HEK293T (cell line): ENCODE data around the gene LSM11.
A peak's percentile ranks its signal among the peaks of the same experiment; 100 is the strongest.

Experiments used
- CTCF ChIA-PET: fragments of 350-600 bp; formaldehyde crosslinking; extraction: SDS; loops from one replicate; lab custom pipeline; 2021; ENCODE audit warnings: antibody characterized with exemption, inconsistent platforms; lab: Yijun Ruan, JAX
- POLR2A ChIA-PET: fragments of 350-600 bp; formaldehyde crosslinking; extraction: SDS; loops from one replicate; lab custom pipeline; 2020; ENCODE audit warnings: antibody characterized with exemption, inconsistent platforms; lab: Yijun Ruan, JAX
- DNase-seq: peaks from one replicate; pipeline ENCODE4 v3.0.0; 2012; ENCODE audit warnings: mixed read lengths; ENCODE audit errors: extremely low spot score
- ARNT ChIP-seq: fragments of 450-650 bp; IDR thresholded peaks from 2 replicates; pipeline ENCODE4 v1.6.1; 2017; ENCODE audit warnings: mild to moderate bottlenecking
- BHLHE40 ChIP-seq: fragments of 450-650 bp; IDR thresholded peaks from 2 replicates; pipeline ENCODE4 v1.6.1; 2016; ENCODE audit warnings: mild to moderate bottlenecking, moderate library complexity, borderline replicate concordance
- CTBP1 ChIP-seq: fragments of 450-650 bp; IDR thresholded peaks from 2 replicates; pipeline ENCODE4 v1.6.1; 2016; ENCODE audit warnings: borderline replicate concordance
- ELF4 ChIP-seq: fragments of 450-650 bp; IDR thresholded peaks from 2 replicates; pipeline ENCODE4 v1.6.1; 2017; ENCODE audit warnings: antibody characterized with exemption
- FOXA1 ChIP-seq: fragments of 450-650 bp; IDR thresholded peaks from 2 replicates; pipeline ENCODE4 v1.6.1; 2016; ENCODE audit warnings: mild to moderate bottlenecking
- FOXK2 ChIP-seq: fragments of 450-650 bp; IDR thresholded peaks from 2 replicates; pipeline ENCODE4 v1.6.1; 2016; ENCODE audit warnings: mild to moderate bottlenecking
- FOXM1 ChIP-seq: fragments of 450-650 bp; IDR thresholded peaks from 2 replicates; pipeline ENCODE4 v1.6.1; 2017; ENCODE audit warnings: mild to moderate bottlenecking, borderline replicate concordance
- HDGF ChIP-seq: fragments of 450-650 bp; IDR thresholded peaks from 2 replicates; pipeline ENCODE4 v1.6.1; 2017; ENCODE audit warnings: antibody characterized with exemption, borderline replicate concordance
- L3MBTL2 ChIP-seq: fragments of 450-650 bp; conservative IDR thresholded peaks from 2 replicates; pipeline ENCODE4 v1.6.1; 2016; ENCODE audit warnings: mild to moderate bottlenecking
- LEF1 ChIP-seq: fragments of 450-650 bp; IDR thresholded peaks from 2 replicates; pipeline ENCODE4 v1.6.1; 2017; ENCODE audit warnings: mild to moderate bottlenecking, borderline replicate concordance
- NFRKB ChIP-seq: fragments of 450-650 bp; IDR thresholded peaks from 2 replicates; pipeline ENCODE4 v1.6.1; 2016; ENCODE audit warnings: mild to moderate bottlenecking, moderate library complexity
- PKNOX1 ChIP-seq: fragments of 450-650 bp; IDR thresholded peaks from 2 replicates; pipeline ENCODE4 v1.6.1; 2016
- SP1 ChIP-seq: fragments of 450-650 bp; IDR thresholded peaks from 2 replicates; pipeline ENCODE4 v1.6.1; 2017
- SUZ12 ChIP-seq: fragments of 450-650 bp; IDR thresholded peaks from 2 replicates; pipeline ENCODE4 v1.6.1; 2016; ENCODE audit warnings: mild to moderate bottlenecking
- TARDBP ChIP-seq: fragments of 450-650 bp; IDR thresholded peaks from 2 replicates; pipeline ENCODE4 v1.6.1; 2016
- ZNF384 ChIP-seq: fragments of 450-650 bp; IDR thresholded peaks from 2 replicates; pipeline ENCODE4 v1.6.1; 2016

The LSM11 gene

GRCh38 chr5:157761690-157762621, 18.4 kb downstream of the LSM11 start:
- CTCF ChIA-PET = interaction anchor here (0.5 to 1.4 kb wide), 10 partner anchors 8 to 1158 kb away, joined by 3 to 7 read pairs (median 3); partner anchors contain the start of gene LSM11
- TF ChIP-seq LEF1 = no peak
- TF ChIP-seq ZNF384 = 0 out of 2 replicates have a peak, but pooled peaks have one; percentile 11
- POLR2A ChIA-PET = no interaction called here

GRCh38 chr5:157764531-157764930, 21.0 kb downstream of the LSM11 start:
- ChIA-PET CTCF (no interaction called here), POLR2A (no interaction called here)
- no peak for DNase-seq
- TF ChIP-seq ZNF384 (no peak), SP1 (no peak)

More at GRCh38 chr5:157761690-157762621, 18.4 kb downstream of the LSM11 start:
- peak; percentile 66 for DNase-seq

- TF ChIP-seq PKNOX1 (no peak), ELF4 (no peak), FOXA1 (no peak), NFRKB (no peak), LEF1 (no peak), ARNT (no peak), BHLHE40 (no peak), ZNF384 (no peak), FOXK2 (no peak), HDGF (no peak), TARDBP (no peak), L3MBTL2 (no peak), SUZ12 (no peak)
- CTCF ChIA-PET = no interaction called here
- DNase-seq = no peak
- POLR2A ChIA-PET = no interaction called here
Observed at GRCh38 chr5:157766442-157766841, 22.9 kb downstream of the LSM11 start.

- DNase-seq = no peak
- TF ChIP-seq ELF4 (no peak), BHLHE40 (no peak), PKNOX1 (no peak)
- POLR2A ChIA-PET = no interaction called here
- CTCF ChIA-PET = no interaction called here
Observed at GRCh38 chr5:157766902-157767301, 23.4 kb downstream of the LSM11 start.

GRCh38 chr5:157767689-157768088, 24.2 kb downstream of the LSM11 start:
- ChIA-PET POLR2A (no interaction called here), CTCF (no interaction called here)
- TF ChIP-seq TARDBP (no peak), ELF4 (no peak), BHLHE40 (no peak), FOXK2 (no peak), CTBP1 (no peak), SP1 (no peak), SUZ12 (no peak), ARNT (no peak), LEF1 (no peak), L3MBTL2 (no peak), FOXM1 (no peak), NFRKB (no peak), HDGF (no peak), ZNF384 (no peak), FOXA1 (no peak), PKNOX1 (no peak)
- DNase-seq = no peak

GRCh38 chr5:157770665-157771064, 27.2 kb downstream of the LSM11 start:
- CTCF ChIA-PET = no interaction called here

GRCh38 chr5:157772127-157772526, 28.6 kb downstream of the LSM11 start:
- ChIA-PET POLR2A (no interaction called here), CTCF (no interaction called here)
- no peak for TF ChIP-seq NFRKB
- TF ChIP-seq SP1 = no peak
- no peak for TF ChIP-seq PKNOX1
- no peak for TF ChIP-seq ELF4
- no peak for TF ChIP-seq L3MBTL2
- no peak for TF ChIP-seq HDGF
- no peak for TF ChIP-seq SUZ12
- no peak for TF ChIP-seq BHLHE40
- TF ChIP-seq ARNT = no peak
- no peak for TF ChIP-seq LEF1
- TF ChIP-seq FOXA1 = no peak
- TF ChIP-seq TARDBP = no peak
- no peak for DNase-seq

More at GRCh38 chr5:157770665-157771064, 27.2 kb downstream of the LSM11 start:
- TF ChIP-seq HDGF = no peak
- no peak for TF ChIP-seq LEF1
- TF ChIP-seq FOXK2 = no peak
- no peak for TF ChIP-seq ARNT
- TF ChIP-seq L3MBTL2 = no peak
- no peak for DNase-seq
- POLR2A ChIA-PET = no interaction called here
